Skeletal muscle tissue (tissue), 4 donors: ENCODE results near the gene SETD3. TPM values are rescaled to one million over a fixed set of nuclear protein-coding genes. Genes with fewer than 3 reads are reported as not detected.

Experiments
- H3K27ac ChIP-seq: one replicate; pipeline ENCODE4 v1.7.0; 2013; ENCODE audit warnings: mild to moderate bottlenecking, low read depth, low read length, inconsistent platforms
- H3K27me3 ChIP-seq, 3 donors: one replicate each; pipeline ENCODE4 v1.7.0; 2013; ENCODE audit warnings: low read length in 3 of 3; ENCODE audit not compliant: control insufficient read depth in 3 of 3, insufficient read depth in 3 of 3
- H3K36me3 ChIP-seq, 3 donors: one replicate each; pipeline ENCODE4 v1.7.0; 2013; ENCODE audit warnings: low read length in 3 of 3; ENCODE audit not compliant: control insufficient read depth in 3 of 3, insufficient read depth in 3 of 3
- H3K4me1 ChIP-seq, 3 donors: one replicate each; pipeline ENCODE4 v1.7.0; 2013; ENCODE audit warnings: low read length in 3 of 3, mild to moderate bottlenecking in 3 of 3; ENCODE audit not compliant: control insufficient read depth in 3 of 3, insufficient read depth in 3 of 3
- H3K4me3 ChIP-seq, 3 donors: one replicate each; pipeline ENCODE4 v1.7.0; 2013; ENCODE audit warnings: low read length in 3 of 3
- H3K9ac ChIP-seq, 3 donors: one replicate each; pipeline ENCODE4 v1.7.0; 2013; ENCODE audit warnings: low read length in 3 of 3, mild to moderate bottlenecking in 3 of 3, moderate library complexity in 2 of 3, low read depth in 1 of 3
- H3K9me3 ChIP-seq, 3 donors: one replicate each; pipeline ENCODE4 v1.7.0; 2013; ENCODE audit warnings: low read length in 3 of 3; ENCODE audit not compliant: control insufficient read depth in 3 of 3
- total RNA-seq: library from RNA; depleted of rRNA; stranded (reverse); fragments of >200 nt; gene quantifications from one replicate; pipeline ENCODE4 v1.2.3, GENCODE V29; 2014
- donor health status: Osteomylitis.

Gene SETD3
- total RNA-seq, 1 donor from 2014 or later: 112 TPM

DNA sequence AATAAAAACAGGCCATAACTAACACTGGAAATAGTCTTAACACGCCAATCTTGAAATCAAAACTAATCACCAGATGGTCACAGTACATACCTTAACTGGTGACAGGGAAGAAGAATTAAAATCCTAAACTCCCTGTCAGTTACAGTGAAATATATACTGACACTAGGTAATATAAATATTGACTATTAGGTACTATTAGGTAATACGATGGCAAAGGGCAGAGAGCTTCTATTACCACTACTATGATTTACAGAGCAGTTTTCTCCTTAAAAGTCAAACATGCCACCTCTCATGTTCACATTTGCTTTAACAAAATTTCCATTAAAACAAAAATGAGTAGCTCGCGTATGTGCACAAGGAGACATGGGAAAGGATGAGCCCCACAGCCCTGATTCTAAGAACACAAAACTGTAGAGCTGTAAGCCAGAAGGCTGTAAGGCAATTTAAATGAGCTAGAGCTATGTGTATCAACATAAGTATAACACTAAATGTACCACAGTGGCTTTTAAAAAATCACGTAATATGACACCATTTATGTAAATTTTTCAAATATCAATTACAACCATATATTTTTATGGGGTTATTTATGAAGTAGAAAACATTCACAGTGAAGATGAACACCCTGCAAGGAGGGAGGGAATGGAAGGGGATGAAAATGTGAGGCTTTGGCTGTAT is 19.1 kb downstream of the SETD3 start:
- Histone ChIP-seq H3K9ac (no peak overlapping the region), H3K27ac (no peak overlapping the region), H3K4me1 (peaks cover 8 to 20% (median 11%) of the 10 kb centered on the region in 3 donors), H3K4me3 (no peak overlapping the region), H3K9me3 (no peaks in the 10 kb centered on the region), H3K36me3 (peaks cover 26 to 63% (median 28%) of the 10 kb centered on the region in 3 donors), H3K27me3 (no peaks in the 10 kb centered on the region)

DNA sequence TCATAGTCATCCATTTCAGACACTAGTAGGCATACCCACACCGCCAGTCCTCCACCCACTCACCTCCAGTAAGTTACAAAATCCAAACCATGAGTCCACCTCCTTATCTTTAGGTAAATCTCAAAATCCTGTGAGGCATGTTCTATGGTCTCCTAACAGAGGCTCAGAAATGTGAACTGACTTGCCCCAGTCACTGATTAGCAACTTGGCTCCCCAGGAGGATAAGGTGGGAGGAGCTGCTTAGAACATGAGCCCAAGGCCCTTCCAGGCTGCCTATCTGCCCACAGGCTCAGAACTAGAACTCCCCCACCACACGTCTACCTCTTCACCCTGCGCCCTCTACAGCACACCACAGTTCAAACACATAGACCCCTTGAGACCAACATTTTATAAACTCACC is 19.9 kb downstream of the SETD3 start:
- Histone ChIP-seq H3K36me3 (peaks cover 30 to 65% (median 31%) of the 10 kb centered on the region in 3 donors), H3K27me3 (no peaks in the 10 kb centered on the region), H3K9ac (no peak overlapping the region), H3K9me3 (no peaks in the 10 kb centered on the region), H3K4me3 (no peak overlapping the region), H3K4me1 (peaks cover 8 to 20% (median 11%) of the 10 kb centered on the region in 3 donors), H3K27ac (no peak overlapping the region)

DNA sequence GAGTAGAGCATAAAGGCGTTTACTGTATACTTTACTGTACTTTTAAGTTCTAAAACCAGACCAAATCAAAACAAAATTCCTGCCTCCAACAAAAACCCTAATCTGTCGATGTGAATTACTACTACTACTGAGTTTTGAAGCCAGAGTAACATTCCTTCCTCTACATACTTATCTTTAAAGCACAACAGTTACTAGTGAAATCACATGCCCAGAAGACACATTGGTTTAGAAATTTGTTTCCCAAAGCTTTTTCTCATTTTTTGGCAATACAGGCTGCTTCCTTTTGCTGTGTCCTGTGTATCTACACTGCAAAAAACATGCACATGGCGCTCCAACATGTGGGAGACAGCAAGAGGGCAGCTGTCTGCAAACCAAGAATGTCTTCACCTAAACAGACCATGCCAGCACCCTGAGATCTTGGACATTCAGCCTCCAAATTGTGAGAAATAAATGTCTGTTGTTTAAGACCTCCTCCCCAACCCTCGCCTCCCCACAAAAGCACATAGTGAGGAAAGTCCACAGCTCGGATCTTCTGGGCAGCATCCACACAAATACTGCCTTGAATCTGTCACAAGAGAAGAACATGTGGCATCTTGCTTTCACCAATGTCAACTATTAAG is 21.1 kb downstream of the SETD3 start:
- Histone ChIP-seq H3K9me3 (no peaks in the 10 kb centered on the region), H3K4me1 (peaks cover 8 to 20% (median 11%) of the 10 kb centered on the region in 3 donors), H3K36me3 (peaks cover 33 to 69% (median 36%) of the 10 kb centered on the region in 3 donors), H3K9ac (no peak overlapping the region), H3K4me3 (no peak overlapping the region), H3K27me3 (no peaks in the 10 kb centered on the region), H3K27ac (no peak overlapping the region)

DNA sequence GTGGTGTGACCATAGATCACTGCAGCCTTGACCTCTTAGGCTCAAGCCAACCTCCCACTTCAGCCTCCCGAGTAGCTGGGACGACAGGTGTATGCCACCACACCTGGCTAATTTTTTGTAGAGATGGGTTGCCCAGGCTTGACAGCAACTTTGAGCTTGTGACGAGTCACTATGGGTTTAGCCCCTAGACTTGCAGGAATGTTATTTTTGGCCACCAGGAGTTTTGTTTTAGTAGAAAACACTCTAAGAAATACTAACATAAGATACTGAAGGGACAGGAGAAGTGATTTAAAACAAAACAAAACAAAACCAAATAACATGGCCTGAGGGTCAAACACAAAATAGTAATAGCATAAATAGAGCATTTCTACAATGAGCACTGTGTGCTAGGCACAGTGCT is 26.4 kb downstream of the SETD3 start:
- peaks cover 25 to 47% (median 29%) of the 10 kb centered on the region in 3 donors for H3K36me3 ChIP-seq

DNA sequence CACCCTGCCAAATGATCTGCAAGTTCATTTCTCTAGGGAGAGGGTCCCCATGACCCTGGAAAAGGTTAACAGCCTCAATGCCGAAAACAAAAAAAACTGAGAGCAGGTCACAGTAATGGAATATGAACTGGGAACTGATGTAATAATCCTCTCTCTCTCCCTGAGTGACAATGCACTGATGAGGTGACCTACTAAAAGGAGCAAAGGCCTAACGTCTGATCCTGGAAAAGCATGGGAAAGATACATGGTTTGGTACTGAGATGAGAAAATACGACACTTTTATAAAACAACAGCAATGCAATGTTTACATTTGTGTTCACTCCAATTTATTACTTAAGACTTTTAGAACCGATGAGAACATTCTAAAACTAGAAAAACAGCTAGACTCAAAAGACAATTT is 27.7 kb downstream of the SETD3 start:
- Histone ChIP-seq H3K4me3 (no peak overlapping the region), H3K27me3 (no peaks in the 10 kb centered on the region), H3K9me3 (no peaks in the 10 kb centered on the region), H3K36me3 (peaks cover 26 to 45% (median 35%) of the 10 kb centered on the region in 3 donors), H3K9ac (no peak overlapping the region), H3K4me1 (peaks cover 0 to 14% (median 3%) of the 10 kb centered on the region in 3 donors), H3K27ac (no peak overlapping the region)

More for the DNA sequence above, 26.4 kb downstream of the SETD3 start:
- Histone ChIP-seq H3K9ac (no peak overlapping the region), H3K27me3 (no peaks in the 10 kb centered on the region), H3K27ac (no peak overlapping the region), H3K4me1 (peaks cover 0 to 14% (median 3%) of the 10 kb centered on the region in 3 donors), H3K9me3 (no peaks in the 10 kb centered on the region), H3K4me3 (no peak overlapping the region)

DNA sequence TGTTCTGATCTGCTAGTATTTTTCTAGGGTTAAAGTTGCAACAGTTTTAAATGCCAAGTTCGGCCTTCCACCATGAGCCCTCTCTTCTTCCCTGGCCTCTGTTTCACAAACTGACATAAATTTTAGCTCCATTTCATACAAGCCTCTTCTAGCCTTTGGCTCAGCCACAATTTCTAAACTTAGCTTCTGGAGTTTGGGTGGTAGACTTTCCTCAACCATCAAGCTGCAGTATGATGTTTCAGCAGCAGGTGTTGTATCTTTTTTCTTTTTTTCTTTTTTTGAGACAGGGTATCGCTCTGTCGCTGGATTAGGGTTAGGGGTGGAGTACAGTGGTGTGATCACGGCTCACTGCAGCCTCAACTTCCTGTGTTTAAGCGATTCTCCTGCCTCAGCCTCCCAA is 29.4 kb downstream of the SETD3 start:
- Histone ChIP-seq H3K9ac (no peak overlapping the region), H3K4me3 (no peak overlapping the region), H3K27me3 (no peaks in the 10 kb centered on the region), H3K36me3 (peaks cover 20 to 47% (median 33%) of the 10 kb centered on the region in 3 donors), H3K9me3 (no peaks in the 10 kb centered on the region), H3K4me1 (peaks cover 0 to 14% (median 3%) of the 10 kb centered on the region in 3 donors), H3K27ac (no peak overlapping the region)

DNA sequence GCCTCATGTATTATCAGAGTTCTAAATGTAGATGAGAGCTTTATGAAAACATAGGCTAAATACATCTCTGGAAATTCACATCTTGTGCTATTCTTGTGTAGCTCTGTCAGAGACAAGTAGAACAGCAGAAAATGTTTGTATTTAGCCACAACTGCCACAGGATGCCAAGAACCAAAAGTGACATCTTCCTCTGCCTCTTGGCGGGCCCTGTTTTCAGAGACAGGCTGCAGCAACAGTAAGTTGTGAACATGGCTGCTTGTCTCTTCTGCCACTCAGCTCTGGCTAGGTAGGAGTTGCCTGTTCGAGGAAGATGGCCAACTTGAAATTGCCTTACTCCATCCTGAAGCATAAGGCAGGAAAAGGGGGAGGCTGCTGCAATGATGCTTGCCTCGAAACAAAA is 30.4 kb downstream of the SETD3 start:
- H3K4me1 ChIP-seq: peaks cover 0 to 14% (median 3%) of the 10 kb centered on the region in 3 donors
- H3K9ac ChIP-seq: no peak overlapping the region
- no peak overlapping the region for H3K4me3 ChIP-seq
- no peaks in the 10 kb centered on the region for H3K27me3 ChIP-seq
- no peaks in the 10 kb centered on the region for H3K9me3 ChIP-seq
- H3K36me3 ChIP-seq: peaks cover 13 to 46% (median 30%) of the 10 kb centered on the region in 3 donors
- H3K27ac ChIP-seq: no peak overlapping the region

DNA sequence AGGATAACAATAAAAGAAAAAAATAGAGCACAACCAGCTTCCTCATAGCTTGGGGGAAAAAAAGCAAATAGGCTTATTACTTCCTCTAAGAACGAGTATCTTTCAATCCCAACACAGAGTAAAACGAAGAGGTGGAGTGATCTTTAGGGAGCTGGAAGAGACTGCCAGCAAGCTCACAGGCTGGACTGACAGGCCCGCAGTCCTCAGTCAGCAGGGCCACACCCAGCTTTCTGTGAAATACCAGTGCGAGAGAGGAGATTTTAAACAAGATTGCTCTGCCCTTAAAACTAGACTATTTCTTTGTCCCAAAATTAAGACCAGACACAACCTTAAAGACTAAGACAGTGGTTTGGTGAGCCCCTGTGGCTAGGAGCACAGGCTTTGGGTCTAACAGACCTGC is 32.9 kb downstream of the SETD3 start:
- H3K9me3 ChIP-seq: no peaks in the 10 kb centered on the region
- H3K4me3 ChIP-seq: no peak overlapping the region
- H3K36me3 ChIP-seq: peaks cover 6 to 42% (median 27%) of the 10 kb centered on the region in 3 donors
- no peak overlapping the region for H3K9ac ChIP-seq
- H3K27me3 ChIP-seq: no peaks in the 10 kb centered on the region
- peaks cover 0 to 14% (median 3%) of the 10 kb centered on the region in 3 donors for H3K4me1 ChIP-seq
- H3K27ac ChIP-seq: no peak overlapping the region

DNA sequence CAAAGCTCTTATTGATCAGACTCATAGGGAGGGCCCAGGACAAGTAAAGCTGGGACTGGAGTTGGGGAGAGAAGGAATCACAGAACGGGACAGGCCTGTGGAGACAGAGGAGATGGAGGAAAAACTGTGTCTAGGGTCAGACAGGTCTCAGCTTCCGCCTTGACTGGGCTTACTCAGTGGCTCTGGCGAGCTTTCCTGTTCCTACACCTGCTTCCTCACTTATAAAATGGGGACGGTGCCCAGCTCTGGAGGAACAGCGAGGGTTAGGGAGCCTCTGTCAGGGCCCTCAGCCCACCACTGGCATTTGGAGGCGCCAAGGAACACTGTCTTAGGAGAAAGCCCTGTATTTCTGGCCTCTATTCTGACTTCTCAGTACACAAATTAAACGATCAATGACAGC is 34.7 kb downstream of the SETD3 start:
- H3K27ac ChIP-seq: no peak overlapping the region
- H3K9ac ChIP-seq: no peak overlapping the region
- no peaks in the 10 kb centered on the region for H3K27me3 ChIP-seq
- H3K4me1 ChIP-seq: peaks cover 0 to 7% (median 0%) of the 10 kb centered on the region in 3 donors
- H3K9me3 ChIP-seq: no peaks in the 10 kb centered on the region
- H3K4me3 ChIP-seq: no peak overlapping the region
- peaks cover 9 to 46% (median 39%) of the 10 kb centered on the region in 3 donors for H3K36me3 ChIP-seq

DNA sequence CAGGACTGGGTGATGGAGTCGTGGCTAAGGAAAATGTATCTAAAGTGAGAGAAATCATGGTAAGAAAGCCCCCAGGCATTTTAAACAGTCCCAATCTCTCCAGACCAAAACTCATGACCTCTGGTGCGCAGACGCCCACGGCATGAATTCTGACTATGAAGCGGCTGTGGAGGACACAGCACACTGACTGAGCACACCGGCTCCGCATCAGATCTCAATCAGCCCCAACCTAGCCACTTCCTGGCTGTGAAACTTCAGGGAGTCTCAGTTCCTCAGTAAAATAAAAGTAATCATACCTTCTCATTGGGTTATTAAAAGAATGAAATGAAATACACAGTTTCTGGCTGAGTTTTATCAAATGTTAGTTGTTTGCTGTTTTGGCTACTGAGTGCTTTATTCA is 38.7 kb downstream of the SETD3 start:
- H3K9me3 ChIP-seq: no peaks in the 10 kb centered on the region
- H3K4me1 ChIP-seq: peaks cover 0 to 4% (median 0%) of the 10 kb centered on the region in 3 donors
- peaks cover 13 to 44% (median 34%) of the 10 kb centered on the region in 3 donors for H3K36me3 ChIP-seq
- H3K9ac ChIP-seq: no peak overlapping the region
- no peaks in the 10 kb centered on the region for H3K27me3 ChIP-seq
- no peak overlapping the region for H3K27ac ChIP-seq
- no peak overlapping the region for H3K4me3 ChIP-seq
